Measurements from ENCODE around the gene MCIDAS. TPM values are rescaled to one million over a fixed set of nuclear protein-coding genes. Genes with fewer than 3 reads are reported as not detected.

The MCIDAS gene
- total RNA-seq, 1 experiment from 2014 or later: 2.9 TPM

- Histone ChIP-seq H3K27me3 (ENCODE audit: control insufficient read depth, insufficient read depth, low read length) (peaks cover 3% of the 10 kb centered on the region; the same call in 1 of the 2 replicates), H3K9me3 (ENCODE audit: control insufficient read depth, insufficient read depth, low read depth, low read length) (no peaks in the 10 kb centered on the region), H3K27ac (ENCODE audit: low read length) (peak overlapping the region; percentile 72), H3K36me3 (ENCODE audit: control insufficient read depth, insufficient read depth, low read length) (no peaks in the 10 kb centered on the region; the same call in 1 of the 2 replicates), H3K4me1 (ENCODE audit: control insufficient read depth, insufficient read depth, low read length) (peaks cover 12% of the 10 kb centered on the region), H3K4me3 (ENCODE audit: low read depth in 2 of 2, low read length in 2 of 2) (peak overlapping the region; percentile 60 to 89)
- no TSS peak for BruUV-seq (replicated peaks)
- ATAC-seq (0 out of 2 replicates have a peak, but pooled peaks have one; percentile 20), DNase-seq (ENCODE audit: low read depth, low spot score) (no peak)
- in situ Hi-C loops (cut with HindIII; ENCODE audit: low pct_unique_long_range_greater_than_20kb, low sequenced_read_pairs): no loop called here
- TF ChIP-seq TCF7L2 (IDR thresholded peaks at IDR 0.05; ENCODE audit: low read depth, low read length) (no peak), CTCF (IDR thresholded peaks at IDR 0.05) (no peak), REST (IDR thresholded peaks at IDR 0.05; ENCODE audit: insufficient read depth in 1 of 2, low read depth in 2 of 2, low read length in 1 of 2) (no peak), POLR2AphosphoS5 (IDR thresholded peaks at IDR 0.05; ENCODE audit: low read depth, low read length) (no peak), SIN3A (IDR thresholded peaks at IDR 0.05; ENCODE audit: borderline replicate concordance, insufficient read depth, low read depth, low read length) (no peak)
- CTCF ChIA-PET: interaction anchor here (0.6 kb wide), 1 partner anchor 1676 kb away, joined by 4 read pairs; no protein-coding TSS in a partner anchor
- intact Hi-C loops (cut with micrococcal nuclease; ENCODE audit: unreplicated experiment): no loop called here
- POLR2A ChIA-PET: interaction anchor here (0.6 kb wide), 1 partner anchor 274 kb away, joined by 3 read pairs; no protein-coding TSS in a partner anchor
Measured at GRCh38 chr5:55234121-55234700, 7.1 kb upstream of the MCIDAS start.

GRCh38 chr5:55232985-55233928, 6.1 kb upstream of the MCIDAS start, which contains the start of gene CCNO:
CCNO (minus strand) TSS chr5:55233608; CDS start chr5:55233523, 85 bp downstream.
- intact Hi-C loops (cut with micrococcal nuclease; ENCODE audit: unreplicated experiment) (no loop called here), in situ Hi-C loops (cut with HindIII; ENCODE audit: low pct_unique_long_range_greater_than_20kb, low sequenced_read_pairs) (no loop called here)
- peaks cover 3% of the 10 kb centered on the region; the same call in 1 of the 2 replicates for H3K27me3 ChIP-seq (ENCODE audit: control insufficient read depth, insufficient read depth, low read length)
- H3K36me3 ChIP-seq (ENCODE audit: control insufficient read depth, insufficient read depth, low read length): no peaks in the 10 kb centered on the region; the same call in 1 of the 2 replicates
- POLR2A ChIA-PET: interaction anchor here (0.6 kb wide), 1 partner anchor 275 kb away, joined by 3 read pairs; no protein-coding TSS in a partner anchor
- CTCF ChIA-PET: interaction anchor here (0.7 to 1.2 kb wide), 2 partner anchors 43 to 958 kb away, joined by 4 to 16 read pairs; no protein-coding TSS in a partner anchor
- peak; percentile 91 for ATAC-seq
- H3K9me3 ChIP-seq (ENCODE audit: control insufficient read depth, insufficient read depth, low read depth, low read length): no peaks in the 10 kb centered on the region
- H3K4me3 ChIP-seq (ENCODE audit: low read depth in 2 of 2, low read length in 2 of 2): peak within 1 kb of the TSS; percentile 60 to 89
- peak; percentile 65; the same call in 1 of the 2 replicates for TF ChIP-seq SIN3A (IDR thresholded peaks at IDR 0.05; ENCODE audit: borderline replicate concordance, insufficient read depth, low read depth, low read length)
- no peak for TF ChIP-seq CTCF (IDR thresholded peaks at IDR 0.05)
- TF ChIP-seq REST (IDR thresholded peaks at IDR 0.05; ENCODE audit: insufficient read depth in 1 of 2, low read depth in 2 of 2, low read length in 1 of 2): no peak
- TF ChIP-seq TCF7L2 (IDR thresholded peaks at IDR 0.05; ENCODE audit: low read depth, low read length): no peak
- TF ChIP-seq POLR2AphosphoS5 (IDR thresholded peaks at IDR 0.05; ENCODE audit: low read depth, low read length): peak; percentile 19; the same call in 1 of the 2 replicates
- peaks cover 12% of the 10 kb centered on the region for H3K4me1 ChIP-seq (ENCODE audit: control insufficient read depth, insufficient read depth, low read length)
- BruUV-seq (replicated peaks): no TSS peak
- DNase-seq (ENCODE audit: low read depth, low spot score): no peak
- peak within 1 kb of the TSS; percentile 72 for H3K27ac ChIP-seq (ENCODE audit: low read length)

Data from Panc1 (cell line).